ENCODE results near the gene U2AF2.
A peak's percentile ranks its signal among the peaks of the same experiment; 100 is the strongest.

Gene U2AF2

GRCh38 chr19:55644191-55644833 is 10.5 kb upstream of the U2AF2 start:
- DNase-seq: no peak

- DNase-seq: peak in 1 of 3 donors; percentile 16
Observed at GRCh38 chr19:55644842-55645511, 9.9 kb upstream of the U2AF2 start.

- no peak for DNase-seq
Observed at GRCh38 chr19:55645512-55645881, 9.3 kb upstream of the U2AF2 start.

GRCh38 chr19:55646889-55647731 is 7.7 kb upstream of the U2AF2 start:
- DNase-seq: no peak

GRCh38 chr19:55647732-55648584 is 6.9 kb upstream of the U2AF2 start, which contains the start of gene CCDC106:
Gene CCDC106, plus strand, starts transcription at chr19:55648212. Its CDS starts 835 bp downstream, at chr19:55649047.
- peak; percentile 58 to 80 (median 61) for DNase-seq

- DNase-seq: peak; percentile 25 to 36 (median 35)
Observed at GRCh38 chr19:55648585-55649267, 6.1 kb upstream of the U2AF2 start.

- no peak for DNase-seq
Observed at GRCh38 chr19:55649268-55650125, 5.3 kb upstream of the U2AF2 start.

GRCh38 chr19:55650126-55650557 is 4.7 kb upstream of the U2AF2 start:
- DNase-seq: peak in 1 of 3 donors; percentile 24

GRCh38 chr19:55650602-55651230 is 4.1 kb upstream of the U2AF2 start:
- no peak for DNase-seq

- no peak for DNase-seq
Observed at GRCh38 chr19:55651236-55651635, 3.6 kb upstream of the U2AF2 start.

GRCh38 chr19:55652311-55653128 is 2.3 kb upstream of the U2AF2 start:
- peak in 1 of 3 donors; percentile 12 for DNase-seq

GRCh38 chr19:55653651-55654322 is 1.0 kb upstream of the U2AF2 start:
- DNase-seq: peak; percentile 99

- peak; percentile 99 to 100 (median 100) for DNase-seq
Observed at GRCh38 chr19:55654323-55654867, 440 bp upstream of the U2AF2 start.

GRCh38 chr19:55655648-55656040 is 809 bp downstream of the U2AF2 start:
- no peak for DNase-seq

GRCh38 chr19:55656552-55656951 is 1.7 kb downstream of the U2AF2 start:
- no peak for DNase-seq

GRCh38 chr19:55656988-55657747 is 2.3 kb downstream of the U2AF2 start:
- DNase-seq: no peak

- DNase-seq: no peak
Observed at GRCh38 chr19:55658846-55659459, 4.1 kb downstream of the U2AF2 start.

Measured in suppressor macrophage treated with lipopolysaccharide for 1 hour (primary cell).